GM23338 (cell line): ENCODE measurements around the gene TRPC4AP. TPM values are rescaled to one million over a fixed set of nuclear protein-coding genes. Genes with fewer than 3 reads are reported as not detected.
A peak's percentile ranks its signal among the peaks of the same experiment; 100 is the strongest.

Source experiments
- ATAC-seq: fragments of 200-7000 bp; cut with Tn5 transposase; 3 replicates; pipeline ENCODE4 v1.9.1; 2020
- DNase-seq: peaks from one replicate; pipeline ENCODE4 v3.0.0-alpha.2; 2015; ENCODE audit warnings: low spot score
- H2AFZ ChIP-seq: fragments of 200-600 bp; sonication (generic); 2 replicates; pipeline ENCODE4 v1.8.0; 2016; ENCODE audit warnings: antibody characterized with exemption, mild to moderate bottlenecking, moderate library complexity
- H3F3A ChIP-seq: fragments of 200-600 bp; sonication (generic); replicated peaks from 2 replicates; pipeline ENCODE4 v1.8.0; 2017; ENCODE audit warnings: antibody characterized with exemption, mixed run types, low read depth
- H3K27ac ChIP-seq: fragments of 200-600 bp; sonication (generic); 2 replicates; pipeline ENCODE4 v1.6.1; 2016; ENCODE audit warnings: low read depth
- H3K27me3 ChIP-seq: fragments of 200-600 bp; sonication (generic); 2 replicates; pipeline ENCODE4 v1.8.0; 2016; ENCODE audit warnings: mild to moderate bottlenecking, mixed run types, moderate library complexity; ENCODE audit not compliant: insufficient read depth
- H3K36me3 ChIP-seq: fragments of 200-600 bp; sonication (generic); 2 replicates; pipeline ENCODE4 v1.8.0; 2016; ENCODE audit warnings: mild to moderate bottlenecking; ENCODE audit not compliant: insufficient read depth
- H3K4me1 ChIP-seq: fragments of 200-600 bp; sonication (generic); 2 replicates; pipeline ENCODE4 v1.8.0; 2016; ENCODE audit warnings: mild to moderate bottlenecking, moderate library complexity; ENCODE audit not compliant: insufficient read depth
- H3K4me2 ChIP-seq: fragments of 200-600 bp; sonication (generic); 2 replicates; pipeline ENCODE4 v1.7.1; 2017; ENCODE audit warnings: mixed run types
- H3K4me3 ChIP-seq: fragments of 200-600 bp; sonication (generic); 2 replicates; pipeline ENCODE4 v1.6.1; 2016; ENCODE audit warnings: mixed run types
- H3K79me2 ChIP-seq: fragments of 200-600 bp; sonication (generic); replicated peaks from 2 replicates; pipeline ENCODE4 v1.8.0; 2017; ENCODE audit warnings: mild to moderate bottlenecking; ENCODE audit not compliant: insufficient read depth
- H3K9me2 ChIP-seq: fragments of 200-600 bp; sonication (generic); 2 replicates; pipeline ENCODE4 v1.8.0; 2017; ENCODE audit not compliant: insufficient read depth
- H4K20me1 ChIP-seq: fragments of 200-600 bp; sonication (generic); replicated peaks from 2 replicates; pipeline ENCODE4 v1.8.0; 2017; ENCODE audit warnings: mild to moderate bottlenecking; ENCODE audit not compliant: insufficient read depth
- H3K27ac Mint-ChIP-seq: 2 replicates; pipeline ENCODE4 v1.8.0; 2020; ENCODE audit warnings: inconsistent platforms, mild to moderate bottlenecking, moderate library complexity, mixed read lengths
- H3K27me3 Mint-ChIP-seq: 3 replicates; pipeline ENCODE4 v1.8.0; 2022; ENCODE audit warnings: low read depth, mild to moderate bottlenecking, moderate library complexity, mixed read lengths, inconsistent platforms; ENCODE audit not compliant: insufficient read depth, poor library complexity
- H3K36me3 Mint-ChIP-seq: 3 replicates; pipeline ENCODE4 v1.8.0; 2021; ENCODE audit warnings: low read depth, mild to moderate bottlenecking, inconsistent platforms, moderate library complexity, mixed read lengths
- H3K4me1 Mint-ChIP-seq: 3 replicates; pipeline ENCODE4 v1.8.0; 2020; ENCODE audit warnings: mild to moderate bottlenecking, inconsistent platforms, mixed read lengths
- H3K4me3 Mint-ChIP-seq: 3 replicates; pipeline ENCODE4 v1.8.0; 2021; ENCODE audit warnings: moderate library complexity, mild to moderate bottlenecking, inconsistent platforms, mixed read lengths
- H3K9me3 Mint-ChIP-seq: 3 replicates; pipeline ENCODE4 v1.8.0; 2020; ENCODE audit warnings: moderate library complexity, mild to moderate bottlenecking, inconsistent platforms, mixed read lengths
- CREB1 ChIP-seq: fragments of 250-450 bp; sonication (Bioruptor Pico); IDR thresholded peaks from 2 replicates; pipeline ENCODE4 v1.5.0; 2020; ENCODE audit warnings: low read depth, mild to moderate bottlenecking, moderate library complexity
- ETS1 ChIP-seq: IDR thresholded peaks from 2 replicates; pipeline ENCODE4 v1.6.1; 2016; ENCODE audit warnings: antibody characterized with exemption
- EZH2 ChIP-seq: fragments of 200-600 bp; sonication (generic); IDR thresholded peaks from one replicate; pipeline ENCODE4 v1.8.0; 2017; ENCODE audit warnings: antibody characterized with exemption, mild to moderate bottlenecking, low read depth; ENCODE audit not compliant: unreplicated experiment
- EZH2phosphoT487 ChIP-seq: fragments of 200-600 bp; sonication (generic); IDR thresholded peaks from one replicate; pipeline ENCODE4 v1.8.1; 2018; ENCODE audit warnings: antibody characterized with exemption; ENCODE audit not compliant: unreplicated experiment
- NANOG ChIP-seq: IDR thresholded peaks from 2 replicates; pipeline ENCODE4 v1.6.1; 2016; ENCODE audit warnings: antibody characterized with exemption, borderline replicate concordance
- POLR2AphosphoS5 ChIP-seq: IDR thresholded peaks from 2 replicates; pipeline ENCODE4 v1.6.1; 2016; ENCODE audit warnings: antibody characterized with exemption, low read depth
- REST ChIP-seq: IDR thresholded peaks from one replicate; pipeline ENCODE4 v1.6.1; 2018; ENCODE audit warnings: antibody characterized with exemption; ENCODE audit not compliant: unreplicated experiment
- ZNF114 ChIP-seq: fragments of 250-450 bp; sonication (Bioruptor Pico); IDR thresholded peaks from 2 replicates; pipeline ENCODE4 v1.5.0; 2020; ENCODE audit warnings: mild to moderate bottlenecking, moderate library complexity
- polyA plus RNA-seq: library from polyadenylated mRNA; unstranded; fragments of >200 nt; fragmentation: Nextera tagmentation; extraction: Ambion mirVana; gene quantifications from 2 replicates; pipeline ENCODE4 v1.2.1, GENCODE V29; 2016
- total RNA-seq: library from RNA; depleted of rRNA; stranded (reverse); fragments of >200 nt; shearing (Covaris generic); gene quantifications from 2 replicates; pipeline ENCODE4 v1.2.3, GENCODE V29; 2014
- TF ChIP-seq, protein P1 (sequence below): fragments of 250-450 bp; sonication (Bioruptor Pico); IDR thresholded peaks from 2 replicates; pipeline ENCODE4 v1.5.0; 2020; ENCODE audit warnings: mild to moderate bottlenecking, moderate library complexity
- TF ChIP-seq, protein P2 (sequence below), 2 experiments: fragments of 200-600 bp in 1 of 2; sonication (generic) in 1 of 2; conservative IDR thresholded peaks; 2 replicates each; pipeline versions ENCODE4 v1.5.1 to v1.6.1; 2016 to 2017; ENCODE audit warnings: antibody characterized with exemption in 2 of 2, low read depth in 2 of 2, mild to moderate bottlenecking in 2 of 2, moderate library complexity in 1 of 2

Gene TRPC4AP
- total and polyA plus RNA-seq, 2 experiments from 2014 or later = 48.8 to 89.5 TPM

GRCh38 chr20:35063168-35063567 lies 29.4 kb downstream of the TRPC4AP start (continued):
- TF ChIP-seq, protein P1, sequence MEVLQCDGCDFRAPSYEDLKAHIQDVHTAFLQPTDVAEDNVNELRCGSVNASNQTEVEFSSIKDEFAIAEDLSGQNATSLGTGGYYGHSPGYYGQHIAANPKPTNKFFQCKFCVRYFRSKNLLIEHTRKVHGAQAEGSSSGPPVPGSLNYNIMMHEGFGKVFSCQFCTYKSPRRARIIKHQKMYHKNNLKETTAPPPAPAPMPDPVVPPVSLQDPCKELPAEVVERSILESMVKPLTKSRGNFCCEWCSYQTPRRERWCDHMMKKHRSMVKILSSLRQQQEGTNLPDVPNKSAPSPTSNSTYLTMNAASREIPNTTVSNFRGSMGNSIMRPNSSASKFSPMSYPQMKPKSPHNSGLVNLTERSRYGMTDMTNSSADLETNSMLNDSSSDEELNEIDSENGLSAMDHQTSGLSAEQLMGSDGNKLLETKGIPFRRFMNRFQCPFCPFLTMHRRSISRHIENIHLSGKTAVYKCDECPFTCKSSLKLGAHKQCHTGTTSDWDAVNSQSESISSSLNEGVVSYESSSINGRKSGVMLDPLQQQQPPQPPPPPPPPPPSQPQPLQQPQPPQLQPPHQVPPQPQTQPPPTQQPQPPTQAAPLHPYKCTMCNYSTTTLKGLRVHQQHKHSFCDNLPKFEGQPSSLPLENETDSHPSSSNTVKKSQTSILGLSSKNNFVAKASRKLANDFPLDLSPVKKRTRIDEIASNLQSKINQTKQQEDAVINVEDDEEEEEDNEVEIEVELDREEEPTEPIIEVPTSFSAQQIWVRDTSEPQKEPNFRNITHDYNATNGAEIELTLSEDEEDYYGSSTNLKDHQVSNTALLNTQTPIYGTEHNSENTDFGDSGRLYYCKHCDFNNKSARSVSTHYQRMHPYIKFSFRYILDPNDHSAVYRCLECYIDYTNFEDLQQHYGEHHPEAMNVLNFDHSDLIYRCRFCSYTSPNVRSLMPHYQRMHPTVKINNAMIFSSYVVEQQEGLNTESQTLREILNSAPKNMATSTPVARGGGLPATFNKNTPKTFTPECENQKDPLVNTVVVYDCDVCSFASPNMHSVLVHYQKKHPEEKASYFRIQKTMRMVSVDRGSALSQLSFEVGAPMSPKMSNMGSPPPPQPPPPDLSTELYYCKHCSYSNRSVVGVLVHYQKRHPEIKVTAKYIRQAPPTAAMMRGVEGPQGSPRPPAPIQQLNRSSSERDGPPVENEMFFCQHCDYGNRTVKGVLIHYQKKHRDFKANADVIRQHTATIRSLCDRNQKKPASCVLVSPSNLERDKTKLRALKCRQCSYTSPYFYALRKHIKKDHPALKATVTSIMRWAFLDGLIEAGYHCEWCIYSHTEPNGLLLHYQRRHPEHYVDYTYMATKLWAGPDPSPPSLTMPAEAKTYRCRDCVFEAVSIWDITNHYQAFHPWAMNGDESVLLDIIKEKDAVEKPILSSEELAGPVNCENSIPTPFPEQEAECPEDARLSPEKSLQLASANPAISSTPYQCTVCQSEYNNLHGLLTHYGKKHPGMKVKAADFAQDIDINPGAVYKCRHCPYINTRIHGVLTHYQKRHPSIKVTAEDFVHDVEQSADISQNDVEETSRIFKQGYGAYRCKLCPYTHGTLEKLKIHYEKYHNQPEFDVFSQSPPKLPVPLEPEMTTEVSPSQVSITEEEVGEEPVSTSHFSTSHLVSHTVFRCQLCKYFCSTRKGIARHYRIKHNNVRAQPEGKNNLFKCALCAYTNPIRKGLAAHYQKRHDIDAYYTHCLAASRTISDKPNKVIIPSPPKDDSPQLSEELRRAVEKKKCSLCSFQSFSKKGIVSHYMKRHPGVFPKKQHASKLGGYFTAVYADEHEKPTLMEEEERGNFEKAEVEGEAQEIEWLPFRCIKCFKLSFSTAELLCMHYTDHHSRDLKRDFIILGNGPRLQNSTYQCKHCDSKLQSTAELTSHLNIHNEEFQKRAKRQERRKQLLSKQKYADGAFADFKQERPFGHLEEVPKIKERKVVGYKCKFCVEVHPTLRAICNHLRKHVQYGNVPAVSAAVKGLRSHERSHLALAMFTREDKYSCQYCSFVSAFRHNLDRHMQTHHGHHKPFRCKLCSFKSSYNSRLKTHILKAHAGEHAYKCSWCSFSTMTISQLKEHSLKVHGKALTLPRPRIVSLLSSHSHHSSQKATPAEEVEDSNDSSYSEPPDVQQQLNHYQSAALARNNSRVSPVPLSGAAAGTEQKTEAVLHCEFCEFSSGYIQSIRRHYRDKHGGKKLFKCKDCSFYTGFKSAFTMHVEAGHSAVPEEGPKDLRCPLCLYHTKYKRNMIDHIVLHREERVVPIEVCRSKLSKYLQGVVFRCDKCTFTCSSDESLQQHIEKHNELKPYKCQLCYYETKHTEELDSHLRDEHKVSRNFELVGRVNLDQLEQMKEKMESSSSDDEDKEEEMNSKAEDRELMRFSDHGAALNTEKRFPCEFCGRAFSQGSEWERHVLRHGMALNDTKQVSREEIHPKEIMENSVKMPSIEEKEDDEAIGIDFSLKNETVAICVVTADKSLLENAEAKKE (CRISPR knock-in tag) = no peak
- TF ChIP-seq CREB1 (CRISPR knock-in tag) = no peak
- TF ChIP-seq, protein P2, sequence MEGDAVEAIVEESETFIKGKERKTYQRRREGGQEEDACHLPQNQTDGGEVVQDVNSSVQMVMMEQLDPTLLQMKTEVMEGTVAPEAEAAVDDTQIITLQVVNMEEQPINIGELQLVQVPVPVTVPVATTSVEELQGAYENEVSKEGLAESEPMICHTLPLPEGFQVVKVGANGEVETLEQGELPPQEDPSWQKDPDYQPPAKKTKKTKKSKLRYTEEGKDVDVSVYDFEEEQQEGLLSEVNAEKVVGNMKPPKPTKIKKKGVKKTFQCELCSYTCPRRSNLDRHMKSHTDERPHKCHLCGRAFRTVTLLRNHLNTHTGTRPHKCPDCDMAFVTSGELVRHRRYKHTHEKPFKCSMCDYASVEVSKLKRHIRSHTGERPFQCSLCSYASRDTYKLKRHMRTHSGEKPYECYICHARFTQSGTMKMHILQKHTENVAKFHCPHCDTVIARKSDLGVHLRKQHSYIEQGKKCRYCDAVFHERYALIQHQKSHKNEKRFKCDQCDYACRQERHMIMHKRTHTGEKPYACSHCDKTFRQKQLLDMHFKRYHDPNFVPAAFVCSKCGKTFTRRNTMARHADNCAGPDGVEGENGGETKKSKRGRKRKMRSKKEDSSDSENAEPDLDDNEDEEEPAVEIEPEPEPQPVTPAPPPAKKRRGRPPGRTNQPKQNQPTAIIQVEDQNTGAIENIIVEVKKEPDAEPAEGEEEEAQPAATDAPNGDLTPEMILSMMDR (conservative IDR thresholded peaks at IDR 0.05; ENCODE audit: low read depth in 2 of 2) = no peak

GRCh38 chr20:35062478-35062877 lies 30.1 kb downstream of the TRPC4AP start:
- Mint-ChIP-seq H3K4me1 (peaks cover 26% of the 10 kb centered on the region), H3K27me3 (peaks cover 1% of the 10 kb centered on the region), H3K27ac (no peak overlapping the region), H3K9me3 (no peaks in the 10 kb centered on the region), H3K36me3 (peaks cover 3% of the 10 kb centered on the region; the same call in 1 of the 3 replicates), H3K4me3 (no peak overlapping the region)
- Histone ChIP-seq H3K79me2 (peaks cover 100% of the 10 kb centered on the region), H2AFZ (no peak overlapping the region), H3F3A (no peaks in the 10 kb centered on the region), H3K4me3 (no peak overlapping the region), H4K20me1 (peaks cover 25% of the 10 kb centered on the region), H3K36me3 (0 out of 2 replicates have a peak, but pooled peaks cover 2% of the 10 kb centered on the region), H3K27me3 (no peaks in the 10 kb centered on the region), H3K9me2 (no peaks in the 10 kb centered on the region), H3K4me2 (no peak overlapping the region), H3K27ac (0 out of 2 replicates have a peak overlapping the region, but pooled peaks have one; percentile 41), H3K4me1 (peaks cover 15% of the 10 kb centered on the region)
- DNase-seq (no peak), ATAC-seq (no peak)
- no peak for TF ChIP-seq ZNF114 (CRISPR knock-in tag)
- no peak for TF ChIP-seq EZH2
- TF ChIP-seq POLR2AphosphoS5 = no peak
- TF ChIP-seq ETS1 = no peak
- no peak for TF ChIP-seq REST
- no peak for TF ChIP-seq EZH2phosphoT487
- no peak for TF ChIP-seq NANOG
